Upper lobe of right lung (tissue), 1 donor: ENCODE measurements around the gene INPP4B. TPM values are rescaled to one million over a fixed set of nuclear protein-coding genes. Genes with fewer than 3 reads are reported as not detected.

Experiments
- ATAC-seq: fragments of 200-7000 bp; cut with Tn5 transposase; one replicate; pipeline ENCODE4 v1.9.1; 2020; ENCODE audit warnings: mild to moderate bottlenecking, moderate library complexity
- DNase-seq: peaks from one replicate; pipeline ENCODE4 v3.0.0-alpha.2; 2020
- H3K27ac ChIP-seq: fragments of 200-600 bp; one replicate; pipeline ENCODE4 v1.8.0; 2022
- H3K27me3 ChIP-seq: fragments of 200-600 bp; one replicate; pipeline ENCODE4 v1.8.0; 2022; ENCODE audit warnings: mild to moderate bottlenecking
- H3K36me3 ChIP-seq: fragments of 200-600 bp; one replicate; pipeline ENCODE4 v1.8.0; 2022
- H3K4me1 ChIP-seq: fragments of 200-600 bp; one replicate; pipeline ENCODE4 v1.8.0; 2022
- H3K4me3 ChIP-seq: fragments of 200-600 bp; one replicate; pipeline ENCODE4 v1.8.0; 2022; ENCODE audit warnings: mild to moderate bottlenecking
- H3K9me3 ChIP-seq: fragments of 200-600 bp; one replicate; pipeline ENCODE4 v1.8.0; 2022
- CTCF ChIP-seq: fragments of 200-600 bp; IDR thresholded peaks from one replicate; pipeline ENCODE4 v1.8.0; 2022; ENCODE audit warnings: antibody characterized with exemption
- intact Hi-C: fragments of 100-400 bp; cut with DNase I; formaldehyde crosslinking; loops from one replicate; pipeline ENCODE4 v1.11.0; 2022
- total RNA-seq: library from RNA; stranded (reverse); fragmentation: NEBNext Ultra II Directional; extraction: Animal tissue kit (Norgen Biotek cat#: 25700); gene quantifications from one replicate; pipeline ENCODE4 v1.2.1, GENCODE V29; 2021
- donor health status: DM: no; HTN: yes; CAD: no; lungs with severe emphysema.

INPP4B gene
- total RNA-seq, 1 donor from 2014 or later: 20.7 TPM

GRCh38 chr4:142386856-142387255 lies 459.2 kb downstream of the INPP4B start:
- intact Hi-C loops: no loop called here
- no peak for TF ChIP-seq CTCF
- H3K27me3 ChIP-seq: no peaks in the 10 kb centered on the region
- no peaks in the 10 kb centered on the region for H3K4me1 ChIP-seq
- no peaks in the 10 kb centered on the region for H3K36me3 ChIP-seq
- no peak overlapping the region for H3K27ac ChIP-seq
- H3K4me3 ChIP-seq: no peak overlapping the region
- ATAC-seq (no peak), DNase-seq (no peak)
- H3K9me3 ChIP-seq: no peaks in the 10 kb centered on the region

GRCh38 chr4:142386449-142386848 lies 459.7 kb downstream of the INPP4B start:
- H3K4me3 ChIP-seq: no peak overlapping the region
- no peak for TF ChIP-seq CTCF
- DNase-seq (no peak), ATAC-seq (no peak)
- H3K4me1 ChIP-seq: no peaks in the 10 kb centered on the region
- intact Hi-C loops: no loop called here
- no peak overlapping the region for H3K27ac ChIP-seq
- H3K27me3 ChIP-seq: no peaks in the 10 kb centered on the region
- H3K9me3 ChIP-seq: no peaks in the 10 kb centered on the region
- no peaks in the 10 kb centered on the region for H3K36me3 ChIP-seq

- Histone ChIP-seq H3K4me3 (no peak overlapping the region), H3K27ac (no peak overlapping the region), H3K27me3 (no peaks in the 10 kb centered on the region), H3K9me3 (no peaks in the 10 kb centered on the region), H3K4me1 (peaks cover 3% of the 10 kb centered on the region), H3K36me3 (no peaks in the 10 kb centered on the region)
- ATAC-seq: no peak
- intact Hi-C loops: no loop called here
- DNase-seq: no peak
- TF ChIP-seq CTCF: no peak
These were observed 462.2 kb downstream of the INPP4B start for GRCh38 chr4:142383800-142384470.

GRCh38 chr4:142383354-142383753 lies 462.7 kb downstream of the INPP4B start:
- no peaks in the 10 kb centered on the region for H3K27me3 ChIP-seq
- intact Hi-C loops: no loop called here
- no peak overlapping the region for H3K27ac ChIP-seq
- H3K36me3 ChIP-seq: no peaks in the 10 kb centered on the region
- H3K4me3 ChIP-seq: no peak overlapping the region
- no peak for ATAC-seq
- H3K9me3 ChIP-seq: no peaks in the 10 kb centered on the region
- H3K4me1 ChIP-seq: peaks cover 3% of the 10 kb centered on the region
- no peak for DNase-seq
- no peak for TF ChIP-seq CTCF

- ATAC-seq: no peak
- intact Hi-C loops: no loop called here
These were observed 466.0 kb downstream of the INPP4B start for GRCh38 chr4:142380052-142380602.

More at GRCh38 chr4:142380052-142380602, 466.0 kb downstream of the INPP4B start:
- H3K36me3 ChIP-seq: no peaks in the 10 kb centered on the region
- no peak for DNase-seq
- H3K27me3 ChIP-seq: no peaks in the 10 kb centered on the region
- H3K4me3 ChIP-seq: no peak overlapping the region
- no peak for TF ChIP-seq CTCF
- no peak overlapping the region for H3K27ac ChIP-seq
- no peaks in the 10 kb centered on the region for H3K9me3 ChIP-seq
- peaks cover 3% of the 10 kb centered on the region for H3K4me1 ChIP-seq
